Keratinocyte (primary cell): Measurements from ENCODE around the gene FNDC11.

ENCODE experiments used
- EZH2 ChIP-seq: IDR thresholded peaks from one replicate; pipeline ENCODE4 v1.6.1; 2012; ENCODE audit warnings: inconsistent platforms, mild to moderate bottlenecking, low read length, moderate library complexity
- TF ChIP-seq, protein P1 (sequence below), 3 experiments: IDR thresholded peaks in 1 of 3; conservative IDR thresholded peaks in 1 of 3; optimal IDR thresholded peaks in 1 of 3; 2 replicates in 2 of 3; 3 replicates in 1 of 3; pipeline versions ENCODE3 to v1.5.1; 2011; ENCODE audit warnings: low read length in 3 of 3, mild to moderate bottlenecking in 3 of 3, moderate library complexity in 2 of 3, control low read depth in 1 of 3, inconsistent platforms in 1 of 3; ENCODE audit not compliant: insufficient read depth in 2 of 3; ENCODE audit errors: extremely low read depth in 1 of 3

DNA sequence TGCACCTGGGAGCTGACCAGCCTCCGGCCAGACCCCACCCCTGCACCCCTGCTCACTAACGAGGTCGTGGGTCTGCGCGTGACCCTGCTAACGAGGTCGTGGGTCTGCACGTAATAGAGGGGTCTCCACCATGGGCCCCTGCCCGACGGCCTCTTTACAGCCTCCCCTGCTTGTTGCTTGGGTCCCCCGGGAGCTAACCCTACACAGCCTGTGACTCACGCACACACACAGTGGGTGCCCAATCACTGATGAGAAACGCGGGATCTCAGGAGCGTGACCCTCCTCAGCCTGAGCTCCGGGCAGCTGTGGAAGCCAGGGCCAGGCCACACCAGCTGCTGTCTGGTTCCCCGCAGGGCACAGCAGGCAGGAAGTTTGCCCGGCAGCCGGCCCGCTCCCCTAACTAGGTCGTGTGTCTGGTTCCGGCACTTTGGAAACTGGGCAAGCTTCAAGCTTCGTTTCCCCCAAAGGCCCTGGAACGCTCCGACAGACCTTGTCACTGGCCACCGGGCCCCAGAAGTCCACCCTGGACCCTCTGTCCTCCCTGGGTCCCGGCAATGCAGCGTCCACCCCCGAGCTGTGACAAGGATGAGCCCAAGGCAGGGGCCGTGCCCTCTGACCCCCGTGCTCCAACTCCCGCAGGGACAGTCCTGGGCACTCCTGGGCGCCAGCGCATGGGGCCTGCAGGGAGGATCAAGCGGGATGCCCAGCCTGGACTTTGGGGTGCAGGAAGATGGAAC lies 17.6 kb upstream of the FNDC11 start:
- TF ChIP-seq, protein P1, sequence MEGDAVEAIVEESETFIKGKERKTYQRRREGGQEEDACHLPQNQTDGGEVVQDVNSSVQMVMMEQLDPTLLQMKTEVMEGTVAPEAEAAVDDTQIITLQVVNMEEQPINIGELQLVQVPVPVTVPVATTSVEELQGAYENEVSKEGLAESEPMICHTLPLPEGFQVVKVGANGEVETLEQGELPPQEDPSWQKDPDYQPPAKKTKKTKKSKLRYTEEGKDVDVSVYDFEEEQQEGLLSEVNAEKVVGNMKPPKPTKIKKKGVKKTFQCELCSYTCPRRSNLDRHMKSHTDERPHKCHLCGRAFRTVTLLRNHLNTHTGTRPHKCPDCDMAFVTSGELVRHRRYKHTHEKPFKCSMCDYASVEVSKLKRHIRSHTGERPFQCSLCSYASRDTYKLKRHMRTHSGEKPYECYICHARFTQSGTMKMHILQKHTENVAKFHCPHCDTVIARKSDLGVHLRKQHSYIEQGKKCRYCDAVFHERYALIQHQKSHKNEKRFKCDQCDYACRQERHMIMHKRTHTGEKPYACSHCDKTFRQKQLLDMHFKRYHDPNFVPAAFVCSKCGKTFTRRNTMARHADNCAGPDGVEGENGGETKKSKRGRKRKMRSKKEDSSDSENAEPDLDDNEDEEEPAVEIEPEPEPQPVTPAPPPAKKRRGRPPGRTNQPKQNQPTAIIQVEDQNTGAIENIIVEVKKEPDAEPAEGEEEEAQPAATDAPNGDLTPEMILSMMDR (optimal IDR thresholded peaks at IDR 0.05 in 1 of 3, IDR thresholded peaks at IDR 0.05 in 1 of 3, conservative IDR thresholded peaks at IDR 0.05 in 1 of 3; ENCODE audit: extremely low read depth in 1 of 3, insufficient read depth in 2 of 3, low read length in 3 of 3) = no peak
- TF ChIP-seq EZH2 = no peak
